Effector CD8-positive, alpha-beta T cell (primary cell): ENCODE results near the gene IL36G.

Source experiments
- DNase-seq: peaks from one replicate; lab custom pipeline; 2025; lab: John Stamatoyannopoulos, UW

IL36G gene

GRCh38 chr2:112972423-112973086 is 5.3 kb upstream of the IL36G start:
- DNase-seq = no peak

DNA sequence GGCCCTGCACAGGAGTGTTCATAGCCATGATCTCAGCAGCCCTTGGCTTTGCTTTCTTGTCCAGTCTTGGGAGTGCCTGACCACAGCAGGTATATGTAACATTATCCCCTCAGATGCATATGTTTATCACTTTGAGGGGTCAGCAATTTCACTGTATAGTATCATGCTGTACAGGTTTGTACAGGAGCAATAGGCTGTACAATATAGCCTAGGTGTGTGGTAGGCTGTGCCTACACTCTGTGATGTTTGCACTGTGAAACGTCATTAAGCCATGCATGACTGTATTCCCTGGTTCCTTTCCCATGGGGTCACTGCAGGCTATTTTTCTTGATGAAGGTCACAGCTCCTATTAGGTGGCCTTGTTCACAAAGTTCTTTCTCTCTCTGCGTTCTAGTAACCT is 4.7 kb upstream of the IL36G start:
- no peak for DNase-seq

GRCh38 chr2:112979731-112980130 is 1.9 kb downstream of the IL36G start:
- DNase-seq = no peak

DNA sequence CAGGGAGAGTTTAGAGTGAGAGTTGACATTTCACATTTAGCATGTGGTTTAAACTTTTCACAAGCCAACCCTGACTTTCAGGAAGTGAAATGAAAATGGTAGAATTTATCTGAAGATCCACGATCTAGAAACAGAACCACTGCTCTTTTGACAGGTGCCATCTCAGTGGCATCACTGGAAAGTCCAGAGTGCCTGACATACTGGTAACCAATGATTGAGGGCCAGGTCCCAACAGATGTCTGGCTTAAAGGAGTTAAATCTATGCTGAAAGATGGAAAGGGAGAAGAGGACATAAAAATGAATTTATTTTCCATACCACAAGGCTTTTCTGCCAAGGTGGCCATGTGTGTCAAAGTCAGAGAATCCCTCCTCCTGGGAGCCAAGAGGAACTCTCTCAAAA is 2.7 kb downstream of the IL36G start:
- DNase-seq = no peak

- DNase-seq = no peak
These were observed 7.3 kb downstream of the IL36G start for GRCh38 chr2:112985090-112985489.

- no peak for DNase-seq
These were observed 11.8 kb downstream of the IL36G start for GRCh38 chr2:112989611-112990010.

DNA sequence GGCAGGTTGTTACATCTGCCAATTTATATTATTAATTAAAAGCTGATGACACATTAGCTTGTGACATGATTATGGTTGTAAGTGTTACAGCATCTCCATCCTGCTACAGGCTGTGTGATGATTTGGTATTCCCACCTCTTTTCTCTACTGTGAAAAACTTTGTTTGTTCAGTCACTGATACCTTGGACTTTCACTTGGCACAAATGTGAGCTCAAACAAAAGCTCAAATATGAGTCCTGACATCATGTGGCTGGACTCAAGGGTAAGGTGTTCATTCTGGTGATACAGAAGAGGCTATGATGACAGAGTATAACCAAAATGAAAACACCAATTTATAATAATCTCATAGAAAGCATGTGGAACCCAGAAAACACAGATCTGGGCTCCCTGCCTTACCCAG is 16.0 kb downstream of the IL36G start:
- DNase-seq = no peak

- no peak for DNase-seq
These were observed 16.8 kb downstream of the IL36G start for GRCh38 chr2:112994648-112995047.

DNA sequence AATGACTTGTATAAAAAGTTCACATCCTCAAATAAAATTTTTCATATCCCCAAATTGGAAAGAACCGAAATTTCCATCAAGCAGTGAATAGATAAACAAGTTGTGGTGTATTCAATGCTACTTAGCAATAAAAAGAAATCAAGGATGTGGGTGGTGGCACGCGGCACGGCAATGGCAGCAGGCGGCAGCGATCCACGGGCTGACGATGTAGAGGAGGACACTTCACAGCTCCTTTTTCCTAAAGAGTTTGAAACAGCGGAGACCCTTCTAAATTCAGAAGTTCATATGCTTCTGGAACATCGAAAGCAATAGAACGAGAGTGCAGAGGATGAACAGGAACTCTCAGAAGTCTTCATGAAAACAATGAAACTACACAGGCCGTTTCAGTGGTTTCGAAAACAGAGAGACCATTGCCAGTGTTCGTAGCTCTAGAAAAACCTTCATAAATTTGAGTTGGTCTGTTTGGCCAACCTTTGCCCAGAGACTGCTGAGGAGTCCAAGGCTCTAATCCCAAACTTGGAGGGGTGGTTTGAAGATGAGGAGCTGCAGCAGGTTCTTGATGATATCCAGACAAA is 17.6 kb downstream of the IL36G start:
- DNase-seq = no peak

DNA sequence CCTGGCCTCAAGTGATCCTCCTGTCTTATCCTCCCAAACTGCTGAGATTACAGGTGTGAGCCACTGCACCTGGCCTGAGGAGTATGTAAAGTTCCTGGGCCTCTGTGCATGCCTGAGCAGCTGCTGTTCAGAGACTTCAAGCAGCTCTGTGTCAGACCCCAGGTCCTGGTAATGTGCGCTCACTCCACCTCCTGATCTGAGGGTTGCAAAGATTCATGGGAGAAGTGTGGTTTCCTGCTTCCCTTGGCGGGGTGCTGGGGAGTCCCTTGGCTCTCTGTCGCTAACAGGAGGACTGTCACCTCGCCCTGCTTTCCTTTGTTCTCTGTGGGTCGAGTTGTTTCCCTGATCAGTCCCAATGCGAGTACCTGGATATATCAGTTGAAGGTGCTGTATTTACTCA is 18.8 kb downstream of the IL36G start:
- peak; percentile 63 for DNase-seq

GRCh38 chr2:112997151-112997550 is 19.3 kb downstream of the IL36G start:
- DNase-seq = no peak

DNA sequence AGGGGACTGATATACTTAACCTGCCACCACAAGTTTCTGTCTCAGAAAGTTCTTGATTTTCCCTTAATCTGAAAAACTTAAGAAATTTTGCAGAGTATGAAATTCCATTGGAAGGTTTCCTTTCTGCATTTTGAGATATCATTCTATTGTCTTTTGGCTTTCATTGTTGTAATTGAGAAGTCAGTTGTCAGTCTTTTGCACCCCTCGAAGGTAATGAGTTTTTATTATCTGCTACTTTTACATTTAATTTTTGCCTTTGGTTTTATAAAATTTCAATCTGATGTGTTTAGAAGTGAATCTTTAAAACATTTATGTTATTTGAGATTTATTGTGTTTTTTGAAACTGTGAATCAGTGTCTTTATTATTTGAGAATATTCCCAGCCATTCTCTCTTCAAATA is 22.6 kb downstream of the IL36G start:
- DNase-seq = no peak

DNA sequence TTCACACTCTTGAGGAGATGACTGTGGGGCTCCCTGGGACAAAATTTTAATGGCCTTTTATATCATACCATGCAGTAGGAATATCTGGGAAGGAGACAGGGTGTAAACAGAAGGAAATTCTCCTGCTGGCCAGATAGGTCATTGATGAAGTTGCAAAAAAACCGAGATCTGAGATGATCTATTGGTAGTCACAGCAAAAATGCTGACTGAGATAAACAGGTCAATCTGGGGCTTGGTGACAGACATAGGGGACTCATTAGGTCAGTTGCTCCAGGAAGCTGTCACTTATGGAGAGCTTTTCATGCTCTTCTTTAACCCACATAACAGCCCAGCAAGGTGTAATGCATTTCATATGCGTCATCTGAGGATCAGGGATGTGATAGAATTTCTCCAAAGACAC is 24.9 kb downstream of the IL36G start:
- DNase-seq = no peak

DNA sequence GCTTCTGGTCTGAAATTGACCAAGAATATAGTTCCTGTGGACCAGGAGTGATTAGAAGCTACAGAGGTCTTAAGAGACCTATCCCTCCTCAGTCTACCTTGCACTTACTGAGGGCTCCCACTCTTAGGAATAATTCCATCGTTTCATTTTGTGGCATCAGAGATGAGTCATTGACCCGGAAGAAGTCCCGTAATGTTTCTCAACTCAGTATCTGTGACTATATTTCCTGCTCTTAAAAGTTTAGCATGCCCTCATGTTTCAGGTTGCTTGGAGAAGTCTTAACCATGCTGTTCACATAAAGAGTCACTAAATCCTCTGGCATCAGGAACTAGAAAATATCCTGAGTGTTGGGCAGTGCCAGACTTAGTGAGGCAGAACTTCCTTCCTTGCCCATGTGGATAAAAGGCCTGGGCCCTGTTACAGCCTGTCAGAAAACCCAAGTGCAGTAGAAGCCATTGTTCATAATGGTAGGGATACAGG is 27.3 kb downstream of the IL36G start, which contains the start of gene IL36A:
TSS of gene IL36A (plus strand) at position 430 of the 480 bp plus-strand sequence. CDS start 413 bp downstream, outside the sequence.
- DNase-seq = no peak

GRCh38 chr2:113007250-113007649 is 29.4 kb downstream of the IL36G start:
- DNase-seq = no peak

DNA sequence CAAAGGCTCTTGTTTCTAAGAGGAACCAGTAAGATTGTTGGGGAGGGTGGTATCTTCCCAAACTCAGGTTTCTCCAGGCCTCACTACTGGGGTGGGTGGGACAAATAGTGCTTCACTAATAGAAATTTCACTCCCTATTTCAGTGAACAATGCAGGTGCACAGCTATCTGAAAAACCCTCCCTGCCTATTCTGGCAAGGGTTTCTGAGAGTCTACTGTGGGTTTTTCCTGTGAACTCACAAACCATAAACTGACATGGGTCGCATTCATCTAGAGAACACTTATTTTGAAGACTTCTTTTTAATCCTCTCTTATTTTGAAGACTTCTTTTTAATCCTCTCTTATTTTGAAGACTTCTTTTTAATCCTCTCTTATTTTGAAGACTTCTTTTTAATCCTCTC is 31.8 kb downstream of the IL36G start:
- no peak for DNase-seq

DNA sequence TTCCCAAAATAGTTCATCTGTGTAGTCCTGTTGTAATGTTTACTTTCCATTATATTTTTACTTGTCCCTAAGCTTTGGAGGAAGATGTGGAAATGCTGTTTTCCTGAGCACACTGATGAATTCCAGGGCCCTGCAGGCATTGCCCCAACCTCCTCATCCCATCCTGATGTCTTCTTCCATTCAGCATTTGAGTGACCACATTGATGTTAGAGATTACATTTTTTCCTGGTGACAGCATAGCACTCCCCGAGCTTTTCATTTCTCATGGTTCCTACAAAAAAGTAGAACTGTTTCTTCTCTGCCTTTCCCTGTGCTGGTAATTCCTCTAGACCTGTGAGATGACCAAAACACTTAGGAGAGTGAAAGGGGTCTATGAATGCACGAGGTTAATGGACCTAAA is 32.3 kb downstream of the IL36G start:
- DNase-seq = no peak

GRCh38 chr2:113011108-113011507 is 33.3 kb downstream of the IL36G start:
- DNase-seq = no peak

- no peak for DNase-seq
These were observed 34.9 kb downstream of the IL36G start for GRCh38 chr2:113012436-113013335.

GRCh38 chr2:113013336-113013661 is 35.5 kb downstream of the IL36G start:
- DNase-seq = no peak

DNA sequence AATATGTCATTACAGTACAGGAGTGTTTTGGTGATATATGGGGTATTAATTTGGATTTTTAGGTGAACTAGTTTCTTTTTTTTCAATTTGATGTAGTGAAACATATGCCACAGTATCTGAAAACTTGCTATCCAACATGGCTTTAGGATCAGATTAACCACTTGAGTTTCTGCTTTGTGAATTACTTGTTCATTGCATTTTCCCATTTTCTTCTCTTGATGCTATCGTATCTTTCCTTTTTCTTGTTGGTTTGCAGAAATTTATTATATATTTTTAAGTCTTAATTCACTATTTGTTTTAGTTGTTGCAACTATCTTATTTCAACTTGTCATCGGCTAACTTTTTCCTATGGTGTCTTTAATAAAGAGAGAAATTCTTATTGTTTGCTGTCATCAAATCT is 36.3 kb downstream of the IL36G start:
- DNase-seq = no peak

GRCh38 chr2:113015042-113015441 is 37.2 kb downstream of the IL36G start:
- DNase-seq = no peak

DNA sequence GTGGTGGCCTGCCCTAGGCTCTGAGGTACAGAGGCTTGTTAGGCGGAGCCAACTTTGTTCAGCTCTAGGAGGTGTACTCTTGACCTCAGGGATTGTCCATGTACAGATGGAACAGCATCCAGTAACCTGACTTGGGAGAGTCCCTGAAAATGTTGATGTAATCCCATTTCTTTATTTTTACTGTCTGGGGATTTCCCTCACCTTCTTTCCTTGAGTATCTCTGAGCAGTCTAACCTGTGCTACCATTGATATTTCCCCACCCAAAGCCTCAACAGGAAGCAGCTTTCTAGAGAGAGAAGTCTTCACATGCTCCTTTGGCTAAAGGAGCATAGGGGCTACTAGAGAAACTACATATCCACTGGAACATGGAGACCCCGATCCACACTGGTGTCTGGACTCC is 37.8 kb downstream of the IL36G start:
- no peak for DNase-seq
